Aorta (tissue), 4 donors: Measurements from ENCODE around the gene MRPL2. TPM values are rescaled to one million over a fixed set of nuclear protein-coding genes. Genes with fewer than 3 reads are reported as not detected.

Source experiments
- polyA plus RNA-seq, 2 donors: library from polyadenylated mRNA; stranded (reverse); fragments of 200-250 nt; gene quantifications; one replicate each; pipeline ENCODE4 v1.2.3, GENCODE V29; 2013
- total RNA-seq, 2 donors: library from RNA; stranded (reverse); fragmentation: NEBNext Ultra II Directional; extraction: Animal tissue kit (Norgen Biotek cat#: 25700); gene quantifications; one replicate each; pipeline ENCODE4 v1.2.1, GENCODE V29; 2021
- donor health status: healthy with polysubstance abuse.
- donor health status: Bipolar disorder and iron deficiency.
- donor health status: DM: no; HTN: no; CAD: no.
- donor health status: DM: yes; HTN: yes; CAD: no.

MRPL2 gene
- total and polyA plus RNA-seq, 4 donors: 29.3 to 55.2 (median 32.0) TPM

Other genes with a start within 250 kb of the MRPL2 start
- gene RPL7L1, start 179.8 kb downstream of the MRPL2 start, total RNA-seq: 10 to 100 TPM; 57.8 to 59.0 TPM
- gene RPL7L1, start 179.8 kb downstream of the MRPL2 start, polyA plus RNA-seq: 10 to 100 TPM; 41.9 to 54.5 TPM
- not detected for gene PTCRA, start 143.4 kb downstream of the MRPL2 start, total RNA-seq
- gene PTCRA, start 143.4 kb downstream of the MRPL2 start, polyA plus RNA-seq: not detected
- 10 to 100 TPM; 28.8 to 50.1 TPM for gene CNPY3, start 130.0 kb downstream of the MRPL2 start, total RNA-seq
- gene CNPY3, start 130.0 kb downstream of the MRPL2 start, polyA plus RNA-seq: 10 to 100 TPM; 28.3 to 36.1 TPM
- gene GNMT, start 98.7 kb downstream of the MRPL2 start, total RNA-seq: 1 to 10 TPM in 1 of 2 donors, under 1 TPM in 1; 0.88 to 1.2 TPM
- gene GNMT, start 98.7 kb downstream of the MRPL2 start, polyA plus RNA-seq: 1 to 10 TPM in 1 of 2 donors, not detected in 1; 1.2 TPM
- gene PEX6, start 80.3 kb downstream of the MRPL2 start, total RNA-seq: 10 to 100 TPM; 11.7 to 16.1 TPM
- 10 to 100 TPM; 13.8 to 22.0 TPM for gene PEX6, start 80.3 kb downstream of the MRPL2 start, polyA plus RNA-seq
- gene PPP2R5D, start 74.9 kb downstream of the MRPL2 start, total RNA-seq: 10 to 100 TPM; 22.9 to 31.7 TPM
- gene PPP2R5D, start 74.9 kb downstream of the MRPL2 start, polyA plus RNA-seq: 10 to 100 TPM; 20.3 to 31.5 TPM
- 10 to 100 TPM; 44.5 to 44.6 TPM for gene MEA1, start 45.5 kb downstream of the MRPL2 start, total RNA-seq
- 100 to 1,000 TPM in 1 of 2 donors, 10 to 100 TPM in 1; 93.5 to 110 TPM for gene MEA1, start 45.5 kb downstream of the MRPL2 start, polyA plus RNA-seq
- 10 to 100 TPM; 55.7 to 61.7 TPM for gene KLHDC3, start 45.2 kb downstream of the MRPL2 start, total RNA-seq
- gene KLHDC3, start 45.2 kb downstream of the MRPL2 start, polyA plus RNA-seq: 10 to 100 TPM; 74.6 to 95.9 TPM
- 10 to 100 TPM; 36.7 to 41.1 TPM for gene RRP36, start 37.8 kb downstream of the MRPL2 start, total RNA-seq
- 10 to 100 TPM; 29.6 to 40.5 TPM for gene RRP36, start 37.8 kb downstream of the MRPL2 start, polyA plus RNA-seq
- gene CUL7, start 5.6 kb downstream of the MRPL2 start, total RNA-seq: 10 to 100 TPM; 11.0 to 17.5 TPM
- gene CUL7, start 5.6 kb downstream of the MRPL2 start, polyA plus RNA-seq: 10 to 100 TPM in 1 of 2 donors, 1 to 10 TPM in 1; 3.3 to 14.9 TPM
- gene KLC4, start 197 bp upstream of the MRPL2 start, total RNA-seq: 10 to 100 TPM; 20.1 to 35.0 TPM
- gene KLC4, start 197 bp upstream of the MRPL2 start, polyA plus RNA-seq: 10 to 100 TPM; 34.6 to 54.9 TPM
- 1 to 10 TPM; 3.6 to 9.6 TPM for gene PTK7, start 16.9 kb upstream of the MRPL2 start, total RNA-seq
- 1 to 10 TPM in 1 of 2 donors, under 1 TPM in 1; 0.13 to 6.4 TPM for gene PTK7, start 16.9 kb upstream of the MRPL2 start, polyA plus RNA-seq
- gene SRF, start 111.8 kb upstream of the MRPL2 start, total RNA-seq: 100 to 1,000 TPM in 1 of 2 donors, 10 to 100 TPM in 1; 47.5 to 106 TPM
- gene SRF, start 111.8 kb upstream of the MRPL2 start, polyA plus RNA-seq: 10 to 100 TPM; 23.8 to 41.4 TPM
- gene CUL9, start 122.8 kb upstream of the MRPL2 start, total RNA-seq: 10 to 100 TPM; 32.6 to 54.6 TPM
- gene CUL9, start 122.8 kb upstream of the MRPL2 start, polyA plus RNA-seq: 100 to 1,000 TPM in 1 of 2 donors, 1 to 10 TPM in 1; 8.1 to 106 TPM
- 10 to 100 TPM; 10.2 to 18.1 TPM for gene DNPH1, start 170.0 kb upstream of the MRPL2 start, total RNA-seq
- gene DNPH1, start 170.0 kb upstream of the MRPL2 start, polyA plus RNA-seq: 10 to 100 TPM; 36.8 to 87.4 TPM
- gene TTBK1, start 184.0 kb upstream of the MRPL2 start, total RNA-seq: under 1 TPM in 1 of 2 donors, not detected in 1; 0.12 TPM
- not detected for gene TTBK1, start 184.0 kb upstream of the MRPL2 start, polyA plus RNA-seq
- gene SLC22A7, start 238.8 kb upstream of the MRPL2 start, total RNA-seq: not detected
- gene SLC22A7, start 238.8 kb upstream of the MRPL2 start, polyA plus RNA-seq: not detected
- 1 to 10 TPM in 1 of 2 donors, under 1 TPM in 1; 0.65 to 2.2 TPM for gene CRIP3, start 249.4 kb upstream of the MRPL2 start, total RNA-seq
- 1 to 10 TPM in 1 of 2 donors, not detected in 1; 1.8 TPM for gene CRIP3, start 249.4 kb upstream of the MRPL2 start, polyA plus RNA-seq